ENCODE measurements around the gene DSCAM.

The DSCAM gene

GRCh38 chr21:40732253-40733023 is 114.5 kb downstream of the DSCAM start:
- no peak for DNase-seq (ENCODE audit: low read depth in 1 of 2, low spot score in 1 of 2)
- no peak overlapping the region for H3K4me3 ChIP-seq (replicated peaks; ENCODE audit: insufficient read depth, low read length)
- H3K27me3 ChIP-seq (ENCODE audit: insufficient read depth, poor library complexity, severe bottlenecking): peaks cover 9% of the 10 kb centered on the region
- no peak overlapping the region for H3K27ac ChIP-seq (replicated peaks)
- TF ChIP-seq SPI1 (IDR thresholded peaks at IDR 0.05; ENCODE audit: borderline replicate concordance, low read depth): no peak
- no peak for TF ChIP-seq POLR2AphosphoS5 (IDR thresholded peaks at IDR 0.05; ENCODE audit: low read depth)
- TF ChIP-seq CTCF (IDR thresholded peaks at IDR 0.05; ENCODE audit: insufficient read depth, low read length): no peak
- no peak for TF ChIP-seq GABPA (IDR thresholded peaks at IDR 0.05; ENCODE audit: low read depth)
- TF ChIP-seq REST (IDR thresholded peaks at IDR 0.05; ENCODE audit: insufficient replicate concordance, low read depth): no peak

GRCh38 chr21:40731206-40731605 is 115.8 kb downstream of the DSCAM start:
- TF ChIP-seq SPI1 (IDR thresholded peaks at IDR 0.05; ENCODE audit: borderline replicate concordance, low read depth) (no peak), REST (IDR thresholded peaks at IDR 0.05; ENCODE audit: insufficient replicate concordance, low read depth) (no peak), CTCF (IDR thresholded peaks at IDR 0.05; ENCODE audit: insufficient read depth, low read length) (no peak), GABPA (IDR thresholded peaks at IDR 0.05; ENCODE audit: low read depth) (no peak), POLR2AphosphoS5 (IDR thresholded peaks at IDR 0.05; ENCODE audit: low read depth) (no peak)
- Histone ChIP-seq H3K27me3 (ENCODE audit: insufficient read depth, poor library complexity, severe bottlenecking) (peaks cover 9% of the 10 kb centered on the region), H3K27ac (replicated peaks) (no peak overlapping the region), H3K4me3 (replicated peaks; ENCODE audit: insufficient read depth, low read length) (no peak overlapping the region)
- no peak for DNase-seq (ENCODE audit: low read depth in 1 of 2, low spot score in 1 of 2)

- Histone ChIP-seq H3K27ac (replicated peaks) (no peak overlapping the region), H3K4me3 (replicated peaks; ENCODE audit: insufficient read depth, low read length) (no peak overlapping the region), H3K27me3 (ENCODE audit: insufficient read depth, poor library complexity, severe bottlenecking) (peaks cover 6% of the 10 kb centered on the region)
- TF ChIP-seq SPI1 (IDR thresholded peaks at IDR 0.05; ENCODE audit: borderline replicate concordance, low read depth) (no peak), CTCF (IDR thresholded peaks at IDR 0.05; ENCODE audit: insufficient read depth, low read length) (no peak), GABPA (IDR thresholded peaks at IDR 0.05; ENCODE audit: low read depth) (no peak), POLR2AphosphoS5 (IDR thresholded peaks at IDR 0.05; ENCODE audit: low read depth) (no peak), REST (IDR thresholded peaks at IDR 0.05; ENCODE audit: insufficient replicate concordance, low read depth) (no peak)
- DNase-seq (ENCODE audit: low read depth in 1 of 2, low spot score in 1 of 2): no peak
These were observed 116.5 kb downstream of the DSCAM start for GRCh38 chr21:40730426-40730800.
